HG02973 (cell line): Measurements from ENCODE around the gene AQP3.
A peak's percentile ranks its signal among the peaks of the same experiment; 100 is the strongest.
"Not testable (repeated sequence)": the region's sequence is repeated elsewhere in the genome, so short reads cannot be mapped to it uniquely, and the experiment has no call there.

Experiments
- ATAC-seq: cut with Tn5 transposase; IDR thresholded peaks from one replicate; pipeline ENCODE4 v1.9.1; 2021; ENCODE audit warnings: moderate library complexity; ENCODE audit not compliant: unreplicated experiment

The AQP3 gene

DNA sequence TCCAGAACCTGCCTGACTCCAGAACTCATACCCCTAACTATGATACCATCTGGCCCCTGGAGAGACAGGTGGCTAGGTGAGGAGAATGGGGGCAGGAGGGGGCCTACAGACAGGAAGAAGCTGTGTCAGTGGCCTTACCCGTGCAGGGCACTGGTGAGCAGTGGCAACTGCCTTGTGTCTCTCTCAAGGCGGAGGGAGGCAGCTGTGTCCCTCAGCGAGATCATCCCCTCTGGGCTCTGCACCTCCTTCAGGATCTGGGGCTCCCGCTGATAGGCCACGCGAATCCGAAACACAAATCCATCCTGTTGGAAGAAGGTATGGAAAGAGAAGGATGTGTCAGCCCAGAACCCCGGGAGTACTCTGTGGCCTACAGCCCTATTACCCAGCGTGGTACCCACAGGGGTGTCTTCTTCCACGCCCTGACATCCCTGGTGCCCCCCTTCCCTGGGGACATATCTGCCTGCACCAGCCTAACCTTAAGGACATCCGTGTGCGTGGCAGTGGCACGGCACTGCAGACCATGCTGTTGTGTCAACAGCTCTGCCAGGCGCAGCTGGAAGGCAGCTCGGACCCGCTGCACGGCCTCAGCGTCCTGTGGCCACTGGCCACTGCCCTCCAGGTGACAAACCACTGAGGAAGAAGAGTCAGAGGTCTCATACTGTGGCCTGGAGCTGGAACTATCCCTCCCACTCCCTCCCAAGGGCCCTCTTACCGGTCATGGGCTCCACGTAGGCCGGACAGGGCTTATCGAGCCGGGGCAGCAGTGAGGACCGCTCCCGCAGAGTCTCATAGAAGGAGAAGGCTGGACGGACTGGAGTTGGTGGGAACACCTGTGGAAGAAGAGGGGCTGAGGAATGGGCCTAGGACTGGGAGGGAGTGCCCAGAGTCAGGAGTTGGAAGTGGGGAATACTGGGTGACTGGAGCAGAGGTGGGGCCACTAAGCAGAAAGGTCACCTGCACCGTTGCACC is 18.5 kb upstream of the AQP3 start:
- ATAC-seq, result no peak

DNA sequence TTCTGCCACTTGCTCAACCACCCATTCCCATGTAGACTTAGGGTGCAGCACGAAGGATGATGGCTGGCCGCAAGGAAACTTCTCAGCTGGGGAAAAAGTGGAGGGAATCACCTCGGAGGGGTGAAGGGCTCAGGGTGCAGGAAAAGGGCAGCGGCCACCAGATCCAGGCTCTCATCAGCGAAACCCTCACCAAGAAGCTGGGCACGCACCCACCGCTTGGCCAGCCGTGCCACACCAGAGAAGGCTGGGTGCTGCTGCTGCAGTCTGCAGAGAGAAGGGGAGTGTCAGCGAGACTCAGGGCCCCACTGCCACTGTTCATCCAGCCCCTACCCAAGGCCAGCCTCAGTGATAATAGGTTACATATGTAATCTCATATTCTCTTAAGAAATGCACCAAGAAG is 17.7 kb upstream of the AQP3 start:
- no peak for ATAC-seq

DNA sequence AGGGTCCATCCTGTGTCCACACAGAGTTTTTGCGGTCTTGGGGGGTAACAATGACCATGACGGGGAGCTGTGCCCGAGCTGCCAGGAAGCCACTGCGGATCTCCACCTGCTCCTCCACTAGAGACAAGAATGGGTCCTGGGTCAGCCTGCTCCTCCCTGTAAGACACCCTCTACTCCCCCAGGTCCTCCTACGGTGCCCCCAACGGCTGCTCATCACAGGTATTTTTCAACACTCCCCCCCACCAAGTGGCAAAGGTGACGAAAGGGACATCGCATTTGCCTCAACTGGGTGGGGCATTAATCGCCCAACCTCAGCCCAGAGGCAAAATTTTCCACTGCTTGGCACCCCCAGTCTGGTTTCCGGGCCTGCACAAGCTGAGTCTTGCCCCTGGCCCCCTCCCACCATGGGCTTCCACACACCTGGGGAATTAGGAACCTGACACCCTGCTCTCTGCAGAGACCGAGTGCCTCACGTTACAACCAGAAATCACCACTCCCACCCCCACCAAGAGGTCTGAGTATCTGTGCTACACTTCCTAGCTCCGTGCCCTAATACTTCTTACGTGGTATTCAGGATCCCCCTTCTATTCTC is 16.7 kb upstream of the AQP3 start:
- ATAC-seq, result no peak

DNA sequence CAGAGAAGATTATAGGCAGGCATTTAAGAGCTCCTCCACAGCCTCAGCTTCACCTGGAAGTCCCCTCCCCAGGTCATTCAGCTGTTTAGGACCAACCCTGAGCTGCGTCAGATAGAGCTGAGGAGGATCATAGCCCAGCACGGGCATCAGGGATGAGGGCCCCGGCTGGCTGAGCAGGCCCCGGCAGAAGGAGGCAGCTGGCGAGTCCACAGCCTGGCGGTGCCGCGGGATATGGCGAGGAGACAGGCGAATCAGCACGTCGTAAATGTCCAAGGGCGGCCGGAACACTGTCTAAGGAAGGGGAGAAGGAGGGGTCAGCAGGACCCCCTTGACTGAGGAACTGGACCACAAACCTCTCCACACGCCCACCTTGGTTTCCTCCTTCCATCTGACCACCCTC is 15.8 kb upstream of the AQP3 start:
- no peak for ATAC-seq

DNA sequence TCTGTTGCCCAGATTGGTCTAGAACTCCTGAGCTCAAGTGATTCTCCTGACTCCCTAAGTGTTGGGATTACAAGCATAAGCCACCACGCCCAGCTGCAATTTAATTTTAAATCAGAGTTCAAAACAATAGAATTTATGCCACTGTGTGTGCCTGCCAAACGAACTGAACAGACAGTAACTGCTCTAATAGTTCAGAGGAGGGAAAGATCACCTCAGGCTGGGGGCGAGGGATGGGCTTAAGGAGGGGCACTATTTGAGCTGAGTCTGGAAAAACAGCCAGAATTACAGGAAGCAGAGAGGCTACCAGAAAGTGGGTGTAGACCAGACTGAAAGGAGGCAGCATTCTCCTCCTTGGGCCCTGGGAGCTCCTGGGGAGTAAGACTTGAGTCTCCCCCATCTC is 14.1 kb upstream of the AQP3 start:
- no peak for ATAC-seq

DNA sequence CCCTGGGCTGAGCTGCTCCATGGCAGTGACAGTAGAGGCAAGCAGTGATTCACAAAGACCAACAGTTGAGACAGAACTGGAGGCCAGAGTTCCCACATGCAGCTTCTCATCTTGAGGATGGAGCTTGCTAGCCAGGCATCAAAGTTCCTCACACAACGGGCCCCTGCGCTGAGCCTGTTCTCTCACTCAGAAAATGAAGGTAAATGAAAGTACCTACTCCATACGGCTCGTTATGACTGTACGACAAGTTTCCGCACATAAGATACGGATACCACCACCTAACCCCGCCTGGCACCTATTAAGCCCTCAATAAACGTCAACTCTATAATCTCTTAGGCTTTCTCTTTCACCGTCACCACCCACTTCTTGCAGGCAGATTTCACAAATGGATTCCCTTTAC is 13.5 kb upstream of the AQP3 start:
- no peak for ATAC-seq

DNA sequence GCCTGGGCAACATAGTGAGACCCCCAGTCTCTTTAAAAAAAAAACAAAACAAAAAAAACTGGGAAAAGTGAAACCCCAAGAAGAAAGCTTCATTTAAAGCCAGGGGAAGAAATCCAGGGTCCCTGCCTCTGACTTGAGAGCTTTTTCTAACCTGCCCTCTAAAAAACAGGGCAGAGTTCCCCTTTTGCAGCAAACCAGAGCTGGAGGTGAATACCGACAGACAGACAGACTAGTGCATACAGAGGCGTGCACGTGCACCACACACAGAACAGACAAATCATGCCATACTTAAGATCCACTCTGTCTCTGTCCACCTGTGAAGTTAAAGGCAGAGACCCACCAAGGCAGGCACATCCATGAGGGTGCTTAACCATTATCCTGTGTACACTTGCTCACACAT is 11.7 kb upstream of the AQP3 start:
- no peak for ATAC-seq

DNA sequence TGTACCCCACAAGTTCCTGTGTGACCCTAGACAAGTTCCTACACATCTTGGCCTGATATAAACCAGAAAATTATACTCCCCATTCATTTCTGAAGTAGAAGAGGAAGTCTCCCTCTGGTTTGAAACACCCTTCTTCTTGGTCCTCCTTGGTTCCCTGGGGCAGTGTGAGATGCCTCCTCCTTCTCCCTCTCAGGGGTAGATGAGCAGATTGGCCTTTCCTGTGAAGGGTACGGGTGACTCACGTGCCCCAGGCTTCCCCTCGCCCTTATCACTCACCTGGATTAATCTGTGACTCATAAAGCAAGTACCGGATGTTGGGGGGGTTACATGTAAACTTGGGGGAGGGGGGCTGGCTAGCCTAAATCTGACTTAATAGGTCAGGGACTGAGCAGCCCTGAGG is 11.1 kb upstream of the AQP3 start:
- no peak for ATAC-seq

DNA sequence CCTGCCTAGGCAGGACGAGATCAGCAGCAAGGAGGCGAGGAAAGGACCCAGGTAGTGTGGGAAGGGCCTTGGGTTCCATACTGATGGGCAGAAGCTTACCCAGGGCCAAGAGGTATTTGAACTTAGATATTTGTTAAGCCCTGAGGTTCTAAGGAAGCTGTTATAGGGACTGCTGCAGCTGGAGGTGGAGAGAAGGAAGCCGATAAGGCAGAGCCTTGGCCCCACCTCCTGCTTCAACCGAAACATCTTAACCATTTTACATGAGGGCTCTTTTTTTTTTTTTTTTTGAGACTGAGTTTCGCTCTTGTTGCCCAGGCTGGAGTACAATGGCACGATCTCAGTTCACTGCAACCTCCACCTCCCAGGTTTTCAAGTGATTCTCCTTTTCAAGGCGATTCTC is 8.6 kb upstream of the AQP3 start:
- ATAC-seq, result no peak

DNA sequence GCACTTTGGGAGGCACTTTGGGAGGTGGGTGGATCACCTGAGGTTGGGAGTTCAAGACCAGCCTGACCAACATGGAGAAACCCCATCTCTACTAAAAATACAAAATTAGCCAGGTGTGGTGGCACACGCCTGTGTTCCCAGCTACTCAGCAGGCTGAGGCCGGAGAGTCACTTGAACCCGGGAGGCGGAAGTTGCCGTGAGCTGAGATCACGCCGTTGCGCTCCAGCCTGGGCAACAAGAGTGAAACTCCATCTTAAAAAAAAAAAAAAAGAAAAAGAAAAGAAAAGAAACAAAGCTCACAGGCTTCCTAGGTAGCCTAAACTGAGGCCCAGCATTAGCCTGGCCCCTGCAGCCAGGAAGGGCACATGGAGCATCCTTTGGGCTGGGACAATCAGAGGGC is 8.1 kb upstream of the AQP3 start:
- ATAC-seq, result not testable (repeated sequence)

DNA sequence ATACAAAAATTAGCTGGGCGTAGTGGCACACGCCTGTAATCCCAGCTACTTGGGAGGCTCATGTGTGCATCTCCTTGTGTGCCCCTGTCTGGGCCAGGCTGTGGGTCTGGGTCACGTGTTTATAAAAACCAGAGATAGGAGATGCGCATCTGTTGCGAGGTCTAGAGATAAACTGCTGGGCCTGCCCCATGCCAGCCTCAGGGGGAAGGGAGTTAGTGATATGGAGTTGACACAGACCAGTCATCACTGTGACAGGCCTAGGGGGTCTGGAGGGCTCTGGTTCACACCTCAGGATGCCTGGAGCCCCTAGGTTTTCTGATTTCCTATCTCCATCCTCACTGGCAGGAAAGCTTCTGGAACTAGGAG is 7.3 kb upstream of the AQP3 start:
- ATAC-seq, result not testable (repeated sequence)

DNA sequence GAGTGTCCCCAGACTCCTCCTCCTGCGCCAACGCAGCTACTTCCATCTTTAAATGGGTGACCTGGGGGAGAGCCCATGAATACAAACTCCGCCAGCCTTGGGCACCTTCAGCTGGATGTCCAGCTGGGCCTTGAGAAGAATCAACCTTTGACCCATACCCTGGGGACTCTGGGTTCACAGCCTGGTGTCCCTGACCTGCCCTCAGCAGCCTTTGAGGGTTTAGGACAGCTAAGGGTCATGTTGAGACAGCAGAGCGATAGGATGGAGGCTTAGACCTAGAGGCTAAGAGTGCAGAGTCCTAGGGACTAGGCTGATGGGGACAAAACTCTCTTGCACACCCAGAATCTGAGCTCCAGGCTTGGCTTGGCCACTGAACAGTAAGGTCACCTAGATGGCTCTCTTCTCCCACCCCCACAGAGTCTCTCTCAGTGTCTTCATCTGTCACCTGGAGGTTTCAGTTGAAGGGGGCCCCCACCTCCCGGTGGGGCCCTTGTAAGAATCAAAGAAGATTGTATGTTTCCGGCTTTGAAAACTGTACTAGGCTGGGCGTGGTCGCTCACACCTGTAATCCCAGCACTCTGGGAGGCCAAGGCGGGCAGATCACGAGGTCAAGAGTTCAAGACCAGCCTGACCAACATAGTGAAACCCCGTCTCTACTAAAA is 6.7 kb upstream of the AQP3 start:
- no peak for ATAC-seq

DNA sequence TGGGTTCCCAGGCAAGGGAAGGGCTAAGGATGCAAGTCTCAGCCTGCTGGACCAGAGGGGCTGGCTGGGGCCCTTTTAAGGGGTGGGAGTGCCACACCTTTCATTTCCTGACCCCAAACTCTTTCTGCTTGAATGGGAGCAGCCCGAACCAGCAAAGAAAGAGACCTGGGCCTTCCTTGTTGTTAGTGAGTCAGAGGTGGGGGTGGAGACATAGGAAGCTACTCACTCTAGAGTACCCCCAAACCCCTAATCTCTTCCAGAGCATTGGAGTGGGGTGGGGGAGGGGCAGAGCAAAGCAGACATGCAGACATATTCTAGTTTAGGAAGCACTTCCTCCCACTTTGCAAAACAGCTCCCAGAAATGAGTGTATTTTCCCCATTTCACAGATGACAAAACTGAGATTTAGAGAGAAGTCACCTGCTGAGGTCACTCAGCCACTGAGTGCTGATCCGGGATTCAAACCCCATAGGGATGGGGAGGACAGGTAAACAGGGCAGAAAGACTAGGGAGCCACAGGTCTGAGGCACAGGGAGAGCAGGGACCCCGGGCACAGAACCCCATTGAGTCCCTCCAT is 6.0 kb upstream of the AQP3 start:
- no peak for ATAC-seq

DNA sequence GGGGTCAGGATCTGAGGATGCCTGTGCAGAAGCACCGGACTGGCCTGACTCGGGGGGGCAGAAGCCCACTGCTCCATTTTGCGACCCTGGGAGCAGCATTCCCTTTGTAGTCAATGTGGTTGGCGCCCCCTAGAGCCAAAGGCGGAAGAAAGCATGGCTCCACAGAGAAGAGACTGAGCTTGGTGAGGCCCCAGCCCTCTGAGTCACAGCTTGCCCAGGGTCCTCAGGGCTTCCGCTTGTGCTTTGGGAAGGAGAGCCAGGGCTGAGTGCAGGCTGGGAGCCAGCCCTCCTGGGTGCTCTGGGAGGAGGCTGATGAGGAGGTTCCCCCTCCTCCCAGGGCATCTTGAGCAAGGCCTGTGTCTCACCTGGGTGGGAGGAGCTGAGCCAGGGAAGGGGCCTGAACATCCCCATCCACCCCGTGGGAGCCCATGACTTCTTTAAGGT is 5.5 kb upstream of the AQP3 start:
- ATAC-seq, result no peak

DNA sequence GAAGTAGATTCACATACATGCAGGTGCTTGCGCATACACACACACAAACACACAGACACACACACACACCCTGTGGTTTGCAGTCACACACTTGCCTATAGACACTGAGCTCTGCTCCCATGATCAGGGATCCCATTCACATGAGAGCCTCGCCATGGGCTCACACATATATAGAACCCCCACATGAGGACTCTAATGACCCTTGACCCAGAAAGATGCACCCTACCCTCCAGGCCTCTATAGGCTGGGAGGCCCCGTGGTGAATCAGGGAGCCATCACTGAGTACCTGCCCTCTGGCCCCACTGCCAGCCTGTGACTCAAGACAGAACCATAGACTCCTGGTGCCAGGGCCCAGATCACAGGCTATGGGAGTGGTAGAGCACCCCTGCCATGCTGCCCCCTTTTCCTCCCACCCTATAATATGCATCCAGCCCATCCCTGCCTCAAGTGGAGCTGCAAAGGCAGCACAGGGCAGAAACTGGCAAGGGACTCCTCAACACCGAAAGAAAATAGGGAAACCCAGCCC is 3.3 kb upstream of the AQP3 start:
- no peak for ATAC-seq

DNA sequence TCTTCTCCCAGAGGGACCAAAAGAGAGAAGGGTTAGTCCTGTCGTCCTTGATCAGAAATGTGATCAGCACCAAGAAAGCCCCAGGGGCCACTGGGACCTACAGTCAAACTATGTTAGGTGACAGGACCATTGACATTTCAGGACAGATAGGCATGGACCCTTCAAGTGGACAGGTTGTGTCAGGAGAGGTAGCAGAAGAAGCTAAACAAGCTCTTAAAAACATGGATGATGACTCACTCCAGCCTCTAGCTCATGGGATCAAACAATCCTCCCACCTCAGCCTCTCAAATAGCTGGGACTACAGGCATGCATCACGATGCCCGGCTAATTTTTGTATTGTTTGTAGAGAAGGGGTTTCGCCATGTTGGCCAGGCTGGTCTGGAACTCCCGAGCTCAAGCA is 2.3 kb upstream of the AQP3 start:
- ATAC-seq, result no peak

DNA sequence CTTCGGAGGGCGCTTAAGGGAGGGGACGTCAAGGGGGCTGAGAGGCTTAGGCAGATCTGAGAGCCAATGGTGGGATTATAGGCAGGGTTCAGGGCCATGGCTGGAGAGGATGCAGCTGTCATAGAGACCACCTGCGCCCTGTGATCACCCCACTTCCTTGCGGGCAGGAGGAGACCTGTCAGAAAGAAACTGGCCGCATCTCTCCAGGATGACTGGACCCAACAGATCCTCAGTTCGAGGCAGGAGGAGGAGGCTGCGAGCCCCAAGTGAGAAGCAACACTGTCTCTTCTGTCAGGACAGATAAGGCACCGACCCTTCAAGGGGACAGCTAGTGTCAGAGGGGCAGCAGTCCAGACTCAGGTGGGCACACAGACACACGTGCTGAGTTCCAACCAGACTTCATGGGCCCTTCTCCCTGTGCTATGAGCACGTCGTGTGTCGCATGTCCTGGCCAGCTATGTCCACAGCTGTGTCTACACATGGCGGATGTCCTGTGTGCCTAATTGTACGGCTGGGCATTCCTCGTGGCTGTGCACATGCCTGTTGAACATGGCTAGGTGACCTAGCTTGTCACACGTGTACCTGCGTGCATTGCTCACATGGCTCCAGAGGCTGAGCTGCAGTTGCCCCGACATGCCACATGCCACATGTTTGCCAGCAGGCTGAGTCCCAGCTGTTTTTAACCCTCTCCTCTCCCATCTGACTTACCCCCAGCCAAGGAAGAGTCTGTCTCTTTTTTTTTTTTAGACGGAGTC is 583 bp upstream of the AQP3 start:
- ATAC-seq, result no peak

DNA sequence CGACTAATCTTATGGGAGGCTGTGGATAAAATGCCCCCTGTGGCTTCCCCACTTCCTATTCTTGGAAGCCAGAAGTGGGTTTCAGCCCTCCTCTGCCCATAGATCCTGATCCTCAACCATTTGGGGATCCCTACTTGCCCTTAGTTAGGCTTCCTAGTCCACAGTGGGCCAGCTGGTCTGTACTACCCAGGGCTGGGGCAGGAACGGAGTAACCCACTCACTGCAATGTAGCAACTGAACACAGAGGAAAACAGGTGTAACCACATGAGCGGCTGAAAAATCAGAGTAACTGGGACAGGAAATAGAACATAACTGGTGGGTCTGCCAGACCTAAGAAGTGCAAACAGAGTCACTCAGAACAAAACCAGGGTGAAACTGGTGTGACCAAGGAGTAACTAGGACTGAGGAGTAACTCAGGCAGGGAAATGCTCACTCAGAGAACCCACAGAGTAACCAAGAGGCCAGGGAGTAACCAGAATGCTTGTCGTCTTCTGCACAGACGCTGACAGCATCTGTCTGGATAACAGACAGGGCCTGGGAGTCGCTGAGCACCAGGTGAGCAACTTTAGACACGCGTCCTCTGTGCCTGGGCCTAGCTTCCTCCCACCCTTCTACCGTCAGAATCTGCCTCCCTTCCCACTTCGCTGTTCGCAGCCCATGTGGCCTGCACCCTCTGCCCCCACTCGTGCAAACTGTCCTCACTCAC is 1.0 kb downstream of the AQP3 start:
- peak; percentile 82 for ATAC-seq

DNA sequence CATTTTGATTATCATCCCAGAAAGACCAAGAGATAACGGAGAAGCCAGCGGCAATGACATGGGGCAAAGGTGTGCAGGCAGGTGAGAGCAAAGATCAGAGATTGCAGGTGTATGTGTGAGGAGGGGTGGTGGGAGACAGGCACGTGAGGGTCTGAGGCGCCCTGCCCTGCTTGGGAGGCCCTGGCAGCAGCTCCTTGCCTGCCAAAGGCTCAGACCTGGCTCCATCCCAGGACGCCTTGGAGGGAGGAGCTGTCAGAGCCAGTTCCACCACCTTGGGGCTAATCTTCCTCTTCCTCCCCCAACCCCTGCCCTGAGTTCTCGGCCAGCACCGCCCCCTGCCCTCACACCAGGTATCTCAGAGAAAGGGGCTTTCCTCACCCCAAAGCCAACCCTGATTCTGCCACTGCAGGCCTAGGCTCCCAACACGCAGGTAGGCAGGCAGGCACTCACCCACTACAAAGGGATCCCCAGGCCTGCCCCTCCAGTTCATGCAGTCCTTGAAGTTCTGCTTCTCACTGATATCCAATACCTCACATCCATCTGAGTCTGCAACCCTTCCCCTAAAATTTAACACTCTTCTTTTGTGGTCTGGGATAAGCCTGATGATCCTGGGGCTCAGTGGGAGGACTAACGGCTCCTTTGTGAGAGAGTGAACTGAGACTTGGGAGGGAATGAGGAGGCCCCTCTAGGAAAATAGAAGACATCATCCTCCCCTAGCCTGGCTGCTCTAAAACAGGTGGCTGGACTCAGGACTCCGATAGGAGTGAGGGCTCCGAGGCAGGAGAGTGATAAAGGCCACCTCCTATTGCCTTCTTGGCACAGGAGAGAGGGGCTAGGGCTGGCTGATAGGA is 1.8 kb downstream of the AQP3 start:
- no peak for ATAC-seq
